Astrocyte (in vitro differentiated cells and primary cell): Measurements from ENCODE around the gene PTH1R.

Source experiments
- CTCF ChIP-seq: IDR thresholded peaks from 2 replicates; pipeline ENCODE4 v1.5.1; 2011; ENCODE audit warnings: low read depth, mild to moderate bottlenecking, inconsistent platforms, low read length, moderate library complexity; ENCODE audit not compliant: insufficient read depth
- EZH2 ChIP-seq: IDR thresholded peaks from 2 replicates; pipeline ENCODE4 v1.6.1; 2012; ENCODE audit warnings: mild to moderate bottlenecking, low read length, inconsistent platforms; ENCODE audit not compliant: insufficient read depth

GRCh38 chr3:46852839-46853355 lies 24.6 kb upstream of the PTH1R start:
- no peak for TF ChIP-seq CTCF
- TF ChIP-seq EZH2: no peak
